SIG-M5 (cell line): ENCODE data around the gene NCAPD2.
A peak's percentile ranks its signal among the peaks of the same experiment; 100 is the strongest.
"Not testable (repeated sequence)": the region's sequence is repeated elsewhere in the genome, so short reads cannot be mapped to it uniquely, and the experiment has no call there.

Experiments
- DNase-seq: peaks from one replicate; lab custom pipeline; 2025; lab: John Stamatoyannopoulos, UW

The NCAPD2 gene

GRCh38 chr12:6548966-6549683, 55.2 kb downstream of the NCAPD2 start:
- no peak for DNase-seq

DNA sequence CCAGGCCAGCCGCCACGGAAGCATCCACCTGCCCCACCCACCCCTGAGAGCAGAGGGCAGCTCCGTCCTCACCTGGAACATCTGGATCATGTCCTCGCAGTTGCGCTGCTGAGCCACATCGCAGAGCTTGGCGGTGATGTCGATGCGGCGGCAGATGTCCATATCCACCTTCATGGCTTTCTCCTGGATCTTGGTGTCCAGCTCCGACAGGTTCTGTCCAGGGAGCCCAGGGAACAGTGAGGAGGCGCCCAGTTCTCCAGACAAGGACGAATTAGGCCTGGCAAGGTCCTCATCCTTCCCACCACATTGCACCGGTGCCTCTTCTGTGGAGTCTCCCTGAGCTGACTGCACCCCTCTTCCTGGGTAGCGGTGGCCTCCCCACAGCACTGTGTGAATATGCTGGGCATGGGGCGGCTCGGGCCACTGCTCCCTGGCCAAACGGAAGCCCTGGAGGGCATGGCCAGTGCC, 55.8 kb downstream of the NCAPD2 start:
- DNase-seq = no peak

DNA sequence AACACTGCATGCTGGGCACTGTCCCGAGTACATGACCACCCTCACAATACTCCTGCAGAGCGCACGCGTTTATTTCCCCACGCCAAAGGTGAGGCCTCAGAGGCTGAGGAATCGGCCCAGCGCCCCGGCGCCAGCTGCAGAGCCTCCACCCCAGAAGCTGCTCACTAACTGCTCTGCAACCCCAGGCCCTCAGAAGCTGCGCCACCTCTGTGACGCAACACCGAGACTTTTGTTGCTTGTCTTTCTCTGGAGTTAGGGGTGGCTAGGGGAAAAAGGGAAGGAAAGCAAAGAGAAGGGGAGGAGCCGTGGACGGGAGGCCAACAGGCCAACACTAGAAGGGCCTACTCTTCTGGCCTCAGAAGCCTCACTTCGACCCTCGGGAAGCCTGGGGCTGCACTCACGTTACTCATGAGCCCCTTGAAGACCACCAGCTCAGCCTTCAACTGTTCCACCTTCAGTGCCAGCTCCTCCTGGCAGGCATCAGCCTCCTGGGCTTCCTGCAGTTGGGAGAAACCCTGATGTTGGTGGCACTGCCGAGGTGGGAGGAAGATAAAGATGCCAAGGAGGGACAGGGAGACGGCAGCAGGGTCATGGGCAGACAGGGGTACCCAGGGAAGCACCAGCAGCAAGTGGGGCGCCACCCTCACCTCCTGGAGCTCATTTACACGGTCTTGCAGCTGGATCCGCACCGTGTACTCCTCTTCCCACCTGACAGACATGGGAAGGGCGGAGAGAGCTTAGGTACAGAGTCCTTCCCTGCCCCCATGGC, 56.6 kb downstream of the NCAPD2 start:
- peak; percentile 73 for DNase-seq

- no peak for DNase-seq
Observed at GRCh38 chr12:6551063-6551461, 57.2 kb downstream of the NCAPD2 start.

DNA sequence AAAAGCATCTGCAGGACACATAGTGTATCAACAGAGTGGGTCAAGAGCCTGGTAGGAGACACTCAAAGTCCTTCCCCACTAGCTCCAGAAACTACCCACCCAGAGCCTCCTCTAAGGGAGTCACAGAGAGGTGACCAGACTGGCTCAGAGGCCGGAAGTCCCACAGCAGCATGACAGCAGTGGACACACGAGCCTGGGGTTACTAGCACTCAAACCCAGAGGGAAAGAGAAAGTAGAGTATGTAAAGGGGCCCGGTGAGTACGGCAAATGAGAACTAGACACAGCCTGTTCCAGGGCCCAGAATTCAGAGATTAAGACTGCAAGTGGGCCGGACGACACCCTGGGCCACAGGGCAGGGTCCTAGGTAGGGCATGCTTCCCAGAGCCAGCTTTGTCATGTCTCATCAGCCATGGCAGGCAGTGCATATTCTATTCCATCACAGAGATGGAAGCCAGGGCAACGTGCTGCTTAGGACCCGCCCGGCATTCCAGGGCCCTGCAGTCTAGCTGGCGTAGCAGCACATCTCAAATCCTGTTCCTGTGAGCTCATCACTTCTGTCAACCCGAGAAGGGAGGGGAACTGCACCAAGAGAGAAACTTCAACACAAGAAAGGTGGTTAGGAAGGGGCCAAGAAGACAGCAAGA, 57.7 kb downstream of the NCAPD2 start:
- DNase-seq = no peak

GRCh38 chr12:6552140-6552551, 58.2 kb downstream of the NCAPD2 start:
- DNase-seq = no peak

GRCh38 chr12:6553051-6553868, 59.4 kb downstream of the NCAPD2 start:
- no peak for DNase-seq

GRCh38 chr12:6554168-6555017, 60.5 kb downstream of the NCAPD2 start:
- peak; percentile 36 for DNase-seq

DNA sequence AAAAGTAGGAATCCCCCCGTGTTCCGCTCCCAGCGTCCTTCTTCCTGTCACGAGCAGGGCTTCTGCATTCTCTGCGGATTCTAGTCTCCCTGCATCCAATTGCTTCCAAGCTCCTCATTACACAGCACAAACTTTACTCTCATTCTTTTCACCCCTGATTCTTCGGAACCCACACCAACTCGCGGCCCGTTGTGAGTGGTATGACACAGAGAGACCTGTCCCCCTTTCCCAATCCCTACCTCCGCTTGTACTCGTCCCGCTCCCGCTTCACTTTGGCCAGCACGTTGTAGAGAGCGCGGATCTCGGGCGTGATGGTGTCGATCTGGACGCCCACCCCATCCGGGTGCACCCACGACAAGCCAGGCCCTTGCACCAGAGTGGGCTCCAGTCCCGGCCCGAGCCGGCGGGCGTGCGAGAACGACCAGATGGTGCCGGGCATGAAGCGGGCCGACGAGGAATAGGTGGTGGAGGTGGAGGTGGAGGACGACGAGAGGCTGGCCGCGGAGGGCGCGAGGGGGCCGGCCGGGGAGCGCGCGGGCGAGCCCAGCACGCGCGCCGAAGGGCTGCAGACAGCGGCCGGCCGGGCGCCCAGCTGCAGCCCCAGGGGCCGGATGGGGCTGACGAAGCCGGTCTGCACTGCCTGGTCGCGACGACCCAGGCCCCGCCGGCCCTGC, 61.3 kb downstream of the NCAPD2 start:
- no peak for DNase-seq

DNA sequence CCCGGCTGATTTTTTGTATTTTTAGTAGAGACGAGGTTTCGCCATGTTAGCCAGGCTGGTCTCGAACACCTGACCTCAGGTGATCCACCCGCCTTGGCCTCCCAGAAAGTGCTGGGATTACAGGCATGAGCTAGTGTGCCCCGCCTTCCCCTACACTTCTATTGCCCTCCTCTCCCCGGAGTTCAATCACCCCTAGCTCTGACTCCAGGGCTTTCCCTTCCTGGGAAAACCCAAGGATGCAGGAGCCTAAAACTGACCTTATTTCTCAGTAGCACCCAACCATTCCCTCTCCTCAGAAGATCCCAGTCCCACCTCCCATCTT, 62.6 kb downstream of the NCAPD2 start:
- DNase-seq = not testable (repeated sequence)

GRCh38 chr12:6556857-6557256, 63.0 kb downstream of the NCAPD2 start:
- no peak for DNase-seq

- DNase-seq = not testable (repeated sequence)
Observed at GRCh38 chr12:6558014-6558760, 64.3 kb downstream of the NCAPD2 start.

DNA sequence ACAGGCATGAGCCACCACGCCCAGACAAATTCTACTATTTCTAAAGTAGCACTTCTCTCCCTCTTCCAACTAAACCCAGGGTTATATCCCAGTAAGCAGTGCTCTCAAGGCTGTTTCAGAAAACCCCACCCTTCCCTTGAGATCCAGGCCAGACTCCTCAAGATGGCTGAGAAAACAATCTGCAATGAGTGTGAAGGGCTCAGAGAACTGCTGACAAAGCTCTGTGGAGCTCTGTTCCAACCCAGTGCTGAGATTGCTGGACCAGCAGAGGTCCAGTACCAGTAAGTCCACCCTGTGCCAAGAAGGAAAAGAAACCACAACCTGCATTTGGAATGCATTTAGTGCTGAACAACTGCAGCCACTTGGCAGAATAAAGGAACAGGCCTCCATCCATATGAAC, 65.6 kb downstream of the NCAPD2 start:
- DNase-seq = no peak

- no peak for DNase-seq
Observed at GRCh38 chr12:6560501-6561205, 66.8 kb downstream of the NCAPD2 start.

DNA sequence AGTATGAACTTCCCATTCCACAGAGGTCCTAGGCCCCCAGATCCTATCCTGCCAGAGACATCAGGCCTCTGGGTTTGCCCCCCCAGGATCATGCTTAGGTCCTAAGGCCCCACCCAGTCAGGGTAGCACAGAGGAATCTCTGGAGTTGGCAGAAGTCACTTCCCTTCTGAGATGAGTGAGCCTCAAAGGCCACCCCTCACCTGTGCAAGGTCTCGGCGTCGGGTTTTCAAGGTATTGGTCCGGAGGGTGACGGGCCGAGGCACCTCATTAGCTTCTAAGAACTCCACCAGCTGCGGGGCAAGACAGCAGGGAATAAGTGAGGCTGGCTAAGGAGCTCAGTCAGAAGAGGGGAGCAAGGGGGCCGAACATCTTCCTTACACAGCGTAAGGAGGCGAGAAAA, 69.0 kb downstream of the NCAPD2 start:
- DNase-seq = no peak

- no peak for DNase-seq
Observed at GRCh38 chr12:6563448-6564050, 69.6 kb downstream of the NCAPD2 start.

DNA sequence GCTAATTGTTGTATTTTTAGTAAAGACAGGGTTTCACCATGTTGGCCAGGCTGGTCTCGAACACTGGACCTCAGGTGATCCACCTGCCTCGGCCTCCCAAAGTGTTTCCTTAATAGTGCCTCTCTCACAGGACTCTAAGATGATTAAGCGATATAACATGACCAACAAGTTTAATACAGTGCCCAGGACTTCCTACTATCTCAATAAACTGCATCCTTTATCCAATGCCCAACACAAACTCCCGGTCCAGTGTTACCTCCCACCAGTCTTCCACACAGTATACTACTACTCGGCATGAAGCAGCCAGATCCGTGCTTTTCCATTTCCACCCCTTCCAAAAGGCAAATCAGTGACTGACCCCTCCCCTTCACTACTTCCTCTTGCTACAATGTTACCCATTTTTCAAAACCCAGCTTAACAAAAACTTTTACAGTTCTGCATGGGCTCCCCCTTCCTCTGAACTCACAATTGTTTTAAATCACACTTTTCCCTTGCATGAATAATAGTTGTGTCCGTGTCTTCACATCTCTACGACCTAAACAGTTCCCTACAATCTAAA, 73.3 kb downstream of the NCAPD2 start:
- DNase-seq = no peak

DNA sequence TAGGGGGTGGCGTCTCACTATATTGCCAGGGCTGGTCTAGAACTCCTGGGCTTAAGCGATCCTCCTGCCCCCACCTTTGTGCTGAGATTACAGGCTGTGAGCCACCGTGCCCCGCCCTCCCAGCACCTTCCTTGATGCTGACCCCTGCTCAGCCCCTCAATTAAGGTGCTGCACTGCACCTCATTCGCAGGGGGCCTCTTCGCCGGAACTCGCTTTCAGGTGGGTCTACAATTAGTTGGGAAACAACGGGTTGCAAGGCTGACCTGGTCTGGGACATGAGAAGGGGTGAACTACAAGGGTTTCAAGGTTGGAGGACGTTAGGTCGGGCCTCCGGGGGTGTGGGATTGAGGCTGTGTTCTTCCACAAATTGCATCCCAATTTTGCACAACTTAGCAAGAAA, 75.4 kb downstream of the NCAPD2 start:
- no peak for DNase-seq

DNA sequence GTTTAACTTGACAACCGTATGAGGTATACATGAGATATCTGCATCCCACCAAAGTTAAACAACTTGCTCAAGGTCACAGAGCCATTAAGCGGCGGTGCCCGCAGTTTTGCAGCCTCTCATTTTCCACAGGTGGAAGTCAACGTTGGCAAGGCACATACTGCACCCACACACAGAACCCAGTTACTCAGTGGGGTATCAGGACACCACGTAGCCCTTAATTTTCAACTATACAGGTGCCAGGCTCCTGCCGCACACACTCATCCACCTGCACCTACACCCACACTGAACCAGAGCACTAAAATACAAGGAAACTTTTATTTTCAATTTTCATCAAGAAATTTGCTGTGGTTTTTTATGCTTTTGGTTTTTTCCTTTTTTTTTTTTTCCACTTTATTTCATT, 75.9 kb downstream of the NCAPD2 start:
- DNase-seq = no peak
